Peyer's patch (tissue), 4 donors: ENCODE measurements around the gene ANAPC15.

Experiments used
- CTCF ChIP-seq, 6 experiments: fragments of 450-650 bp in 4 of 6; fragments of 200-600 bp in 2 of 6; sonication (generic) in 1 of 6; IDR thresholded peaks; one replicate each; pipeline ENCODE4 v1.5.1; 2017 to 2019; ENCODE audit warnings: antibody characterized with exemption in 6 of 6, mild to moderate bottlenecking in 3 of 6, moderate library complexity in 1 of 6
- POLR2A ChIP-seq, 2 donors: fragments of 450-650 bp; IDR thresholded peaks; one replicate each; pipeline ENCODE4 v1.5.1; 2017; ENCODE audit warnings: antibody characterized with exemption in 2 of 2, mild to moderate bottlenecking in 2 of 2, moderate library complexity in 2 of 2

- TF ChIP-seq CTCF (IDR thresholded peaks at IDR 0.05): no peak
- no peak for TF ChIP-seq POLR2A (IDR thresholded peaks at IDR 0.05)
These were observed 45.6 kb downstream of the ANAPC15 start for GRCh38 chr11:72066855-72067254.
